ENCODE results near the gene ZNF726.
"Not testable (repeated sequence)": the region's sequence is repeated elsewhere in the genome, so short reads cannot be mapped to it uniquely, and the experiment has no call there.

The ZNF726 gene

DNA sequence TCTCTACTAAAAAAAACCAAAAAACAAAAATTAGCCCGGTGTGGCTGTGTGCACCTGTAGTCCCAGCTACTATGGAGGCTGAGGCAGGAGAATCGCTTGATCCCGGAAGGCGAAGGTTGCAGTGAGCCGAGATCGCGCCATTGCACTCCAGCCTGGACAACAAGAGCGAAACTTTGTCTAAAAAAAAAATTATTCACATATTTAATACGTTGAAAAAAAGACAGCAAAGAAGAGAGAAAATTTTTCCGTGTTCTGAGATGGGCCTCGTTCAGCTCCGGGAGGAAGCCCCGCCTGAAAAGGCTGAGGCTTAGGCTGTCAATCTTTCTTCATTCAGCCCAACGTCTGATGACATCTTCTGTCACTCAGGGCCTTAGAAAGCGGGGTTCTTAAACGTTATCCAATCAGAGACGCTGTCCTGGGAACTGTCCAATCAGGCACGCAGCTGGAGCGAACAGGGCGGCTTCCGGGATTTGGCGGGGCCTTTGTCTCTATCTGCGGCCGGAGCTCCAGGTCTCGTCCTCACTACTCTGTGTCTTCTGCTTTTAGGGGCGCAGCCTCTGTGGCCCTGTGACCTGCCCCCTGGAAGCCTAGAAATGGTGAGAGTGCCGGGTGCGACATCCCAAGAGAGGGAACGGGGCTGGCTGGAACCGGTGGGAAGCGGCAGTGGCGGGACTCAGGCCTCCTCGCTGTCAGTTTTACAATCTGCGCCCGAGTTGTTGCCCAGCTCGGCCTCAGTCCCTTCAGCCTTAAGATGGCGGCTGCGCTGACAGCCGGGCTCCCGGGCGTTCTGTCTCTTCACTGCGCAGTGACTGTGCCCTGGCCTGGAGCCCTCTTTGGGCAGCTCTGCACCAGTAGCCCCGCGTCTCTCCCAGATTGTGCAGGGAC is at the start of gene ZNF726:
TSS of gene ZNF726 (plus strand) at position 485 of the 885 bp plus-strand sequence. CDS start at position 594, 109 bp downstream.
- peak; percentile 97 for FAIRE-seq

DNA sequence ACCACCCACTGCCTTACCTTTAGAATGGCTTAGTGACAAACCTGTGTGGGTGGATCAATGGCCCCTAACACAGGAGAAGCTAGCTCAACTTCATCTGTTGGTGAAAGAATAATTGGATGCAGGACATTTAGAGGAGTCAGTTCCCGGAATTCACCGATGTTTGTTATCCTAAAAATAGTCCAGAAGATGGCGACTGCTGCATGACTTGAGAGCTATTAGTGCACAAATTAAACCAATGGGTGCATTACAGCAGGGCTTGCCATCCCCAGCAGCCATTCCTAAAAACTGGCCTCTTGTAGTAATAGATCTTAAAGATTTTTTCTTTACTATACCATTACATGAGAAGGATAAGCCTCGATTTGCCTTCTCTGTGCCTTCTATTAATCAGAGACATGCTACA is 46.8 kb upstream of the ZNF726 start:
- no peak for FAIRE-seq

- FAIRE-seq: no peak
These were observed 46.1 kb upstream of the ZNF726 start for GRCh38 chr19:23868630-23869029.

GRCh38 chr19:23872282-23872919 is 42.3 kb upstream of the ZNF726 start:
- FAIRE-seq: no peak

- FAIRE-seq: no peak
These were observed 38.4 kb upstream of the ZNF726 start for GRCh38 chr19:23876261-23876660.

DNA sequence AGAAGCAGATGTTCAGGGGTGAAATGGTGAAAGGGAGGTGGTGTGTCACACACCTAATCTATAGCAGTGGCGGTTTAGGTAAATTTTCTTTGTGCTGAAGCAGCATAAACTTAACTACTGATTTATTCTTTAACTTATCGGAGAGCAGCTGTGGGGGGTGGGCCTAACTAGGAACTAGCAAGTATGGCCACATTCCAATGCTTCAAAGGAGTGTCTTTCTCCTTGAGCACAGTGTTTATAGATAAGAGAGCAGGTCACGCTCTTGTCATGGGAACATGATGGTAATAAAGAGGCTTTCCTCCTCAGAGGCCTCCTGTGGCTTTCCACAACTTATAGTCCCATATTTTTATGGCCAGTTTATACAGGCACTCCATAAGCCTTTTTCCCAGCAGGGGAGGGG is 37.9 kb upstream of the ZNF726 start:
- FAIRE-seq: not testable (repeated sequence)

GRCh38 chr19:23882493-23882892 is 32.2 kb upstream of the ZNF726 start:
- FAIRE-seq: no peak

- FAIRE-seq: no peak
These were observed 30.3 kb upstream of the ZNF726 start for GRCh38 chr19:23884363-23884762.

GRCh38 chr19:23887642-23888041 is 27.0 kb upstream of the ZNF726 start:
- FAIRE-seq: peak; percentile 21

DNA sequence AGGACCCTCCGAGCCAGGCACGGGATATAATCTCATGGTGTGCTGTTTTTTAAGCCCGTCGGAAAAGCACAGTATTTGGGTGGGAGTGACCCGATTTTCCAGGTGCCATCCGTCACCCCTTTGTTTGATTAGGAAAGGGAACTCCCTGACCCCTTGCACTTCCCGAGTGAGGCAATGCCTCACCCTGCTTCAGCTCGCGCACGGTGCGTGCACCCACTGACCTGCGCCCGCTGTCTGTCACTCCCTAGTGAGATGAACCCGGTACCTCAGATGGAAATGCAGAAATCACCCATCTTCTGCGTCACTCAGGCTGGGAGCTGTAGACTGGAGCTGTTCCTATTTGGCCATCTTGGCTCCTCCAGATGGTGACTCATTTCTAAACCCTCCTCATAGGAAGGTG is 18.6 kb upstream of the ZNF726 start:
- FAIRE-seq: not testable (repeated sequence)

DNA sequence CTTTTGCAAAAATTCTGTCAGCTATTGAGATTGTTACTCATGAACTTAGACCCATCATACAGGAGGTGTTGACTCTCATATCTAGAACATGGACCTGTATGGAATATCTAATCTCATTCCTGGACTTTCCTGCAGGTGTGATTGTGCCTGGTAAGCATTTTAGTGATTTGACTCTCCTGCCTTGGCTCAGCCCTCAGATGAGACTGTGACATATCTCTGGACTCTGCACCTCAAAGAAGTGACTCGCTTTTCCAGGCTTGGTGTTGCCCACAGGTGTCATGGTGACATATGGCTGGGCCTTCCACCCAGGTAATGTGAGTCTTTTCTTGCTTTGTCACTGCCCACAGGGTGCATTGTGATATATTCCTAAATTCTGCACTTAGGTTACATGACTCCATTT is 17.8 kb upstream of the ZNF726 start:
- no peak for FAIRE-seq

GRCh38 chr19:23901360-23901759 is 13.3 kb upstream of the ZNF726 start:
- FAIRE-seq: no peak

GRCh38 chr19:23904406-23904805 is 10.3 kb upstream of the ZNF726 start:
- no peak for FAIRE-seq

GRCh38 chr19:23905771-23906170 is 8.9 kb upstream of the ZNF726 start:
- FAIRE-seq: no peak

- FAIRE-seq: no peak
These were observed 7.9 kb upstream of the ZNF726 start for GRCh38 chr19:23906835-23907234.

- FAIRE-seq: no peak
These were observed 6.5 kb upstream of the ZNF726 start for GRCh38 chr19:23908165-23908564.

GRCh38 chr19:23909222-23909621 is 5.5 kb upstream of the ZNF726 start:
- FAIRE-seq: no peak

DNA sequence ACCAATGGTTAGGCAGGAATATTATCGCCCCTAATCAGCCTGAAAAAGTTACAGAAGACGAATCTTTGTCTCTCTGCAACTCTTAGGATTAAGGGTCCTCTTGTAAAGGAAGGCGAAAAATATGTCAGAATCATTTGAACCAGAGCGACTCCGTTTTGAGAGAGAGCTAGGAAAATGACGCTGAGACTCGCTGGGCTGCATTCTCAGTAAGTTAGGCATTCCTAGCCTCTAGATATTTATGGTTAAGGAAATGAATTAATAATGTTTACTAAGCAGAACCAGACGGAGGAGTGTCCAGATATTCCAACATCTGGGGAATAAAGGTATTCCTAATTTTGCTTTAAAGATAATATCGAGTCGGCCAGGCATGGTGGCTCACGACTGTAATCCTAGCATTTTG is 755 bp upstream of the ZNF726 start:
- FAIRE-seq: no peak

GRCh38 chr19:23916991-23917390 is 2.3 kb downstream of the ZNF726 start:
- FAIRE-seq: no peak

DNA sequence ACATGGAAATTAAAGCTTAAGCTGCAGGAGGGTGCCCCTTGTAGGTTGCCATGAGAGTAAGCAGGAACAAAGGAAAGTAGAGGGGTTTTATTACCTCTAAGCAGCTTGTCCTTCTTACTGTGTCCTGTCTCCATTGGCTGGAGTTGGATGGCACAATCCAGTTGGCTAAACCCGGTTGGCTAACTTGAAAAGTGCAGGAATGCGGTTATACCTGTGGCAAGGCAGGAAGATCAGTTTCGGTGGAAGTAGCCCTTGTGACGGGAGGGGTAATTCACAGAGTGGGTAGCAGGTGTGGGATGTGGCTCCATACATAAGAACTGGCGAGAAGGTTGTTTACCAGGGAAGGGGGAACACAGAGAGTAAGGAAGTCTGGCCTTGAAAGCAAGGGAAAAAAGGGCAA is 3.2 kb downstream of the ZNF726 start:
- no peak for FAIRE-seq

- peak; percentile 8 for FAIRE-seq
These were observed 10.6 kb downstream of the ZNF726 start for GRCh38 chr19:23925285-23925684.

DNA sequence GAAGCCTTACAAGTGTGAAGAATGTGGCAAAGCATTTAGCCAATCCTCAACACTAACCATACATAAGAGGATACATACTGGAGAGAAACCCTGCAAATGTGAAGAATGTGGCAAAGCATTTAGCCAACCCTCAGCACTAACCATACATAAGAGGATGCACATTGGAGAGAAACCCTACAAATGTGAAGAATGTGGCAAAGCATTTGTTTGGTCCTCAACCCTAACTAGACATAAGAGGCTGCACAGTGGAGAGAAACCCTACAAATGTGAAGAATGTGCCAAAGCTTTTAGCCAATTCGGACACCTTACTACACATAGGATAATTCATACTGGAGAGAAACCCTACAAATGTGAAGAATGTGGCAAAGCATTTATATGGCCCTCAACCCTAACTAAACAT is 18.2 kb downstream of the ZNF726 start:
- no peak for FAIRE-seq

DNA sequence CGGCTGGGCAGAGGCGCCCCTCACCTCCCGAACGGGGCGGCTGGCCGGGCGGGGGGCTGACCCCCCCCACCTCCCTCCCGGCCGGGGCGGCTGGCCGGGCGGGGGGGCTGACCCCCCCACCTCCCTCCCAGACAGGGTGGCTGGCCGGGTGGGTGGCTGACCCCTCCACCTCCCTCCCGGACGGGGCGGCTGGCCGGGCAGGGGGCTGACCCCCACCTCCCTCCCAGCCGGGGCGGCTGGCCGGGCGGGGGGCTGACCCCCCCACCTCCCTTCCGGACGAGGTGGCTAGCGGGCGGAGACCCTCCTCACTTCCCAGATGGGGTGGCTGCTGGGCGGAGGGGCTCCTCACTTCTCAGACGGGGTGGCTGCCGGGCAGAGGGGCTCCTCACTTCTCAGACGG is 22.3 kb downstream of the ZNF726 start:
- FAIRE-seq: not testable (repeated sequence)

DNA sequence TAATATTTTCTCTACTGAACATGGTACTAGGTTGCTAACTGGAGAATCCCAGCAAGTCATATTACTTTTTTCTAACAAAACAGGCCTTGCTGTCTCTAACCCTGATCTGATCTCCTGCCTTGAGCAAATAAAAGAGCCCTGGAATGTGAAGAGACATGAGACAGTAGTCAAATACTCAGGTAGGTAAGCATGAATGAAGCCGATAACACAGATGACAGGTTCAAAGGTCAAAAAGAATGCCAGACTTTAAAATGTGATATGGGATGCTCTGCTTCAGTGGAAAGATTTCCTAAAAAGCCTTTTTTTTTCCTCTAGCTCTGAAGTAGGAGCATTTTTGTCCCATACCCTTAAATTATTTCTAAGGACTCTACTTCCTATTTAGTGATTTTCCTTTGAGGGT is 28.7 kb downstream of the ZNF726 start:
- FAIRE-seq: no peak
